IMR-90 (cell line): ENCODE data around the gene DRC3. TPM values are rescaled to one million over a fixed set of nuclear protein-coding genes. Genes with fewer than 3 reads are reported as not detected.

Experiments used
- ATAC-seq: fragments of 200-7000 bp; cut with Tn5 transposase; 2 replicates; pipeline ENCODE4 v1.9.1; 2020; ENCODE audit warnings: low read depth, mild to moderate bottlenecking, moderate library complexity
- BruUV-seq: library from RNA; stranded (reverse); fragments of 400-500 nt; replicated peaks from 2 replicates; lab custom pipeline; 2021; lab: Mats Ljungman, UMichigan
- CTCF ChIA-PET: fragments of 300-600 bp; formaldehyde crosslinking; extraction: SDS; loops from one replicate; lab custom pipeline; 2021; ENCODE audit warnings: antibody characterized with exemption; lab: Yijun Ruan, JAX
- POLR2A ChIA-PET: fragments of 300-600 bp; sonication (Branson Sonifier 250); formaldehyde crosslinking; loops from one replicate; lab custom pipeline; 2022; ENCODE audit warnings: antibody characterized with exemption; ENCODE audit not compliant: unreplicated experiment; lab: Charles Lee
- DNase-seq: peaks from one replicate; pipeline ENCODE4 v3.0.0; 2013
- H2AFZ ChIP-seq: replicated peaks from 2 replicates; pipeline ENCODE3; 2013; ENCODE audit warnings: low read length, mild to moderate bottlenecking; ENCODE audit not compliant: poor library complexity
- H2AK5ac ChIP-seq: 2 replicates; pipeline ENCODE4 v1.6.1; 2013; ENCODE audit warnings: low read depth, low read length, inconsistent platforms
- H2AK9ac ChIP-seq: replicated peaks from 2 replicates; pipeline ENCODE3; 2013; ENCODE audit warnings: mild to moderate bottlenecking, low read depth, low read length, moderate library complexity; ENCODE audit not compliant: poor library complexity
- H2BK120ac ChIP-seq: 2 replicates; pipeline ENCODE4 v1.6.1; 2013; ENCODE audit warnings: low read depth, low read length, inconsistent platforms
- H2BK15ac ChIP-seq: 3 replicates; pipeline ENCODE4 v1.6.1; 2013; ENCODE audit warnings: low read depth, low read length, inconsistent platforms
- H2BK20ac ChIP-seq: 2 replicates; pipeline ENCODE4 v1.6.1; 2013; ENCODE audit warnings: low read depth, mild to moderate bottlenecking, inconsistent platforms, low read length, moderate library complexity
- H2BK5ac ChIP-seq: 2 replicates; pipeline ENCODE4 v1.6.1; 2013; ENCODE audit warnings: mild to moderate bottlenecking, low read depth, low read length, inconsistent platforms; ENCODE audit not compliant: poor library complexity, severe bottlenecking
- H3K14ac ChIP-seq: replicated peaks from 2 replicates; pipeline ENCODE4 v1.6.1; 2013; ENCODE audit warnings: low read depth, low read length, inconsistent platforms
- H3K18ac ChIP-seq: 2 replicates; pipeline ENCODE4 v1.6.1; 2013; ENCODE audit warnings: low read depth, low read length, control low read depth
- H3K23ac ChIP-seq: 2 replicates; pipeline ENCODE4 v1.6.1; 2013; ENCODE audit warnings: low read depth, low read length, inconsistent platforms
- H3K27ac ChIP-seq: 2 replicates; pipeline ENCODE4 v1.5.1; 2013; ENCODE audit warnings: mild to moderate bottlenecking, control low read depth, low read length; ENCODE audit not compliant: insufficient read depth
- H3K27me3 ChIP-seq: 2 replicates; pipeline ENCODE4 v1.6.1; 2013; ENCODE audit warnings: low read length; ENCODE audit not compliant: control insufficient read depth, insufficient read depth
- H3K36me3 ChIP-seq: 2 replicates; pipeline ENCODE4 v1.6.1; 2013; ENCODE audit warnings: low read length, mixed read lengths; ENCODE audit not compliant: control insufficient read depth, insufficient read depth
- H3K4ac ChIP-seq: 2 replicates; pipeline ENCODE4 v1.6.1; 2013; ENCODE audit warnings: low read depth, low read length, inconsistent platforms
- H3K4me1 ChIP-seq: 2 replicates; pipeline ENCODE4 v1.6.1; 2013; ENCODE audit warnings: low read length, mixed read lengths; ENCODE audit not compliant: control insufficient read depth, insufficient read depth
- H3K4me2 ChIP-seq: 2 replicates; pipeline ENCODE4 v1.6.1; 2013; ENCODE audit warnings: low read depth, mild to moderate bottlenecking, control low read depth, low read length, moderate library complexity
- H3K4me3 ChIP-seq: 2 replicates; pipeline ENCODE4 v1.5.1; 2013; ENCODE audit warnings: low read depth, mild to moderate bottlenecking, control low read depth, low read length, moderate library complexity; ENCODE audit not compliant: insufficient read depth
- H3K56ac ChIP-seq: 2 replicates; pipeline ENCODE4 v1.6.1; 2013; ENCODE audit warnings: low read length, inconsistent platforms; ENCODE audit not compliant: insufficient read depth; ENCODE audit errors: extremely low read depth
- H3K79me1 ChIP-seq, 2 experiments: 2 replicates each; pipeline ENCODE4 v1.6.1; 2013; ENCODE audit warnings: low read length in 2 of 2, inconsistent platforms in 1 of 2, low read depth in 1 of 2
- H3K9ac ChIP-seq: 2 replicates; pipeline ENCODE4 v1.6.1; 2013; ENCODE audit warnings: low read depth, low read length, control low read depth
- H3K9me1 ChIP-seq: 2 replicates; pipeline ENCODE4 v1.6.1; 2013; ENCODE audit warnings: low read length, inconsistent platforms; ENCODE audit not compliant: insufficient read depth
- H3K9me3 ChIP-seq: 2 replicates; pipeline ENCODE4 v1.6.1; 2013; ENCODE audit warnings: low read length; ENCODE audit not compliant: control insufficient read depth, insufficient read depth
- H4K20me1 ChIP-seq: 2 replicates; pipeline ENCODE4 v1.6.1; 2013; ENCODE audit warnings: low read length, inconsistent platforms; ENCODE audit not compliant: insufficient read depth
- H4K5ac ChIP-seq: 2 replicates; pipeline ENCODE4 v1.6.1; 2013; ENCODE audit warnings: mild to moderate bottlenecking, low read depth, low read length, control low read depth
- H4K8ac ChIP-seq, 2 experiments: 2 replicates each; pipeline ENCODE4 v1.6.1; 2013; ENCODE audit warnings: low read depth in 2 of 2, low read length in 2 of 2, control low read depth in 1 of 2, inconsistent platforms in 1 of 2
- H4K91ac ChIP-seq: 2 replicates; pipeline ENCODE4 v1.6.1; 2013; ENCODE audit warnings: low read depth, low read length, inconsistent platforms; ENCODE audit not compliant: insufficient read depth
- CTCF ChIP-seq: conservative IDR thresholded peaks from 2 replicates; pipeline ENCODE4 v1.5.1; 2012; ENCODE audit warnings: mild to moderate bottlenecking, low read depth, low read length, improper control_type of control experiment
- RAD21 ChIP-seq: IDR thresholded peaks from 2 replicates; pipeline ENCODE4 v1.6.1; 2012; ENCODE audit warnings: low read length, improper control_type of control experiment
- WGBS, 2 experiments: methylation state at CpG; one replicate each; pipeline versions ENCODE4 v1.1.5 to v1.1.7; 2013; ENCODE audit warnings: missing lambda C conversion rate in 2 of 2; ENCODE audit not compliant: insufficient read length in 1 of 2; ENCODE audit errors: extremely low coverage in 2 of 2; 5-methylcytosine and 5-hydroxymethylcytosine counted together
- dilution Hi-C: fragments of 300-500 bp; cut with HindIII; formaldehyde crosslinking; loops from one replicate; pipeline ENCODE4 v1.14.3; 2018; ENCODE audit warnings: low sequenced_read_pairs; ENCODE audit not compliant: unreplicated experiment
- in situ Hi-C: fragments of 300-500 bp; cut with MboI; formaldehyde crosslinking; loops from 3 replicates; pipeline ENCODE4 v1.14.3; 2019; ENCODE audit warnings: low sequenced_read_pairs, inconsistent platforms, mixed read lengths
- intact Hi-C: fragments of 100-400 bp; cut with micrococcal nuclease; formaldehyde crosslinking; loops from 2 replicates; pipeline ENCODE4 v1.10.0; 2022
- polyA plus RNA-seq, 3 experiments: library from polyadenylated mRNA; depleted of rRNA; stranded (reverse); fragments of >200 nt; gene quantifications; 2 replicates each; pipeline ENCODE4 v1.2.3, GENCODE V29; 2012; ENCODE audit warnings: low replicate concordance in 1 of 3
- total RNA-seq: library from RNA; depleted of rRNA; stranded (reverse); fragments of >200 nt; gene quantifications from 2 replicates; pipeline ENCODE4 v1.2.3, GENCODE V29; 2012

Gene DRC3
- total and polyA plus RNA-seq, 2 of the 4 experiments (the other 2 are of a cell fraction), result 0.55 to 0.72 TPM

DNA sequence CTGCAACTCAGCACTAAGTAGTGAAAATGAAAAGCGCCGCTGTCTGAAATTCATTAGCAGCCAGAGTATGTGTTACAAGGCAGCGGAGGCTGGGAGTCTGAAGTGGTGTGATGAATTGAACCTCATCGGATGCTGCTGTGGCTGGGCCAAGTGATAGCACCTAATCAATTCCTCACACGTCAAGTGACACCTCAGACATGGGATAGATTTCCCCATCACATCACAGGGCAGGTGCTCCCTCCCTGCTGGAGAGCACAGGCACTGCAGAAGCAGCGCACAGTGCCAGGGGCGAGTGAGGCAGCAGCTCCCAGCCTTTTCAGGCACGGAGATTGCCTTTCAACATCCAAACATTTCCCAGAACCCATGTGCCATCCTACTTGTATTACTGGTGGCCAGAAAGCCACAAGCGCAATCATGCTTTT is 32.2 kb downstream of the DRC3 start:
- peak overlapping the region; percentile 0; the same call in 1 of the 2 replicates for H2AK5ac ChIP-seq
- TF ChIP-seq RAD21 (no peak), CTCF (peak; percentile 21; the same call in 1 of the 2 replicates)
- no peak overlapping the region for H3K56ac ChIP-seq
- H3K9me3 ChIP-seq, result no peaks in the 10 kb centered on the region
- dilution Hi-C loops, result no loop called here
- H2BK20ac ChIP-seq, result no peak overlapping the region
- no peak overlapping the region for H3K4me2 ChIP-seq
- no TSS peak for BruUV-seq
- no peak overlapping the region for H2BK15ac ChIP-seq
- 61% methylated on average over 3 of the region's 9 CpGs; no CpG with 5 or more reads in 1 of the 2 experiments for WGBS, 2 experiments
- H2BK5ac ChIP-seq, result no peak overlapping the region
- no peak overlapping the region for H2AK9ac ChIP-seq
- no peak overlapping the region for H4K91ac ChIP-seq
- H3K27me3 ChIP-seq, result no peaks in the 10 kb centered on the region
- H3K27ac ChIP-seq, result no peak overlapping the region
- no peaks in the 10 kb centered on the region; the same call in 1 of the 2 replicates for H3K36me3 ChIP-seq
- peaks cover 29% of the 10 kb centered on the region for H3K9me1 ChIP-seq
- no peak; the same call in 1 of the 2 replicates for ATAC-seq
- no peaks in the 10 kb centered on the region for H4K20me1 ChIP-seq
- in situ Hi-C loops, result no loop called here
- DNase-seq, result no peak
- H4K8ac ChIP-seq, result no peak overlapping the region
- H3K79me1 ChIP-seq, result no peaks in the 10 kb centered on the region; a peak in 1 of 4 replicates
- no peak overlapping the region for H3K4me3 ChIP-seq
- H3K23ac ChIP-seq, result no peak overlapping the region
- CTCF ChIA-PET, result interaction anchor here (0.7 to 0.9 kb wide), 2 partner anchors 28 to 112 kb away, joined by 3 to 5 read pairs; no protein-coding TSS in a partner anchor
- H3K4me1 ChIP-seq, result peaks cover 10% of the 10 kb centered on the region
- no peak overlapping the region for H3K14ac ChIP-seq
- H4K5ac ChIP-seq, result no peak overlapping the region
- H3K18ac ChIP-seq, result no peak overlapping the region
- intact Hi-C loops, result no loop called here
- POLR2A ChIA-PET, result no interaction called here
- H3K9ac ChIP-seq, result no peak overlapping the region
- H2BK120ac ChIP-seq, result no peak overlapping the region
- H3K4ac ChIP-seq, result no peak overlapping the region
- peak overlapping the region; percentile 6 for H2AFZ ChIP-seq
